ENCODE measurements around the gene MIGA1.
"Not testable (repeated sequence)": the region's sequence is repeated elsewhere in the genome, so short reads cannot be mapped to it uniquely, and the experiment has no call there.

The MIGA1 gene
- long read RNA-seq, donor 1, full-length matches to known transcripts, result 1 of 1 reads
- long read RNA-seq, donor 1, partial matches to known transcripts, result 0 of 1 reads
- long read RNA-seq, donor 1, other reads (novel, unspliced or antisense), result 0 of 1 reads
- long read RNA-seq, donor 2, full-length matches to known transcripts, result 4 of 4 reads
- long read RNA-seq, donor 2, partial matches to known transcripts, result 0 of 4 reads
- long read RNA-seq, donor 2, other reads (novel, unspliced or antisense), result 0 of 4 reads
- long read RNA-seq, donor 3, result 0 reads
- long read RNA-seq, donor 4, full-length matches to known transcripts, result 5 of 5 reads
- long read RNA-seq, donor 4, partial matches to known transcripts, result 0 of 5 reads
- long read RNA-seq, donor 4, other reads (novel, unspliced or antisense), result 0 of 5 reads
- long read RNA-seq, donor 5, partial matches to known transcripts, result 17 of 17 reads
- long read RNA-seq, donor 5, other reads (novel, unspliced or antisense), result 0 of 17 reads
- long read RNA-seq, donor 6, full-length matches to known transcripts, result 2 of 2 reads
- long read RNA-seq, donor 6, partial matches to known transcripts, result 0 of 2 reads
- long read RNA-seq, donor 6, other reads (novel, unspliced or antisense), result 0 of 2 reads
- long read RNA-seq, donor 7, full-length matches to known transcripts, result 3 of 3 reads
- long read RNA-seq, donor 7, partial matches to known transcripts, result 0 of 3 reads
- long read RNA-seq, donor 7, other reads (novel, unspliced or antisense), result 0 of 3 reads
- long read RNA-seq, donor 8, result 0 reads

GRCh38 chr1:77779529-77780281 is at the start of gene MIGA1:
Gene MIGA1, plus strand, starts transcription at chr1:77779649. Its CDS starts 3,604 bp downstream, at chr1:77783253.
- peak; percentile 79 for DNase-seq

- DNase-seq, result no peak
Observed at GRCh38 chr1:77732090-77732489, 47.4 kb upstream of the MIGA1 start.

- no peak for DNase-seq
Observed at GRCh38 chr1:77739235-77739634, 40.2 kb upstream of the MIGA1 start.

GRCh38 chr1:77741316-77741715 is 38.1 kb upstream of the MIGA1 start:
- DNase-seq, result no peak

GRCh38 chr1:77742011-77742555 is 37.4 kb upstream of the MIGA1 start:
- no peak for DNase-seq

- DNase-seq, result no peak
Observed at GRCh38 chr1:77744576-77744975, 34.9 kb upstream of the MIGA1 start.

GRCh38 chr1:77749489-77749888 is 30.0 kb upstream of the MIGA1 start:
- not testable (repeated sequence) for DNase-seq

- DNase-seq, result no peak
Observed at GRCh38 chr1:77756052-77756754, 23.2 kb upstream of the MIGA1 start.

- DNase-seq, result no peak
Observed at GRCh38 chr1:77757066-77757584, 22.3 kb upstream of the MIGA1 start.

GRCh38 chr1:77757603-77758002 is 21.8 kb upstream of the MIGA1 start:
- no peak for DNase-seq

GRCh38 chr1:77759071-77760028 is 20.1 kb upstream of the MIGA1 start, which contains the start of gene USP33:
Gene USP33, minus strand, starts transcription at chr1:77759852. Its CDS starts 18,155 bp downstream, at chr1:77741697.
- peak; percentile 90 for DNase-seq

- DNase-seq, result no peak
Observed at GRCh38 chr1:77762072-77762476, 17.4 kb upstream of the MIGA1 start.

GRCh38 chr1:77768006-77768405 is 11.4 kb upstream of the MIGA1 start:
- DNase-seq, result no peak

GRCh38 chr1:77776007-77776700 is 3.3 kb upstream of the MIGA1 start:
- DNase-seq, result no peak

GRCh38 chr1:77781683-77782082 is 2.2 kb downstream of the MIGA1 start:
- no peak for DNase-seq

- DNase-seq, result no peak
Observed at GRCh38 chr1:77783141-77783540, 3.7 kb downstream of the MIGA1 start.

GRCh38 chr1:77786093-77786741 is 6.8 kb downstream of the MIGA1 start:
- not testable (repeated sequence) for DNase-seq

- DNase-seq, result no peak
Observed at GRCh38 chr1:77794550-77794949, 15.1 kb downstream of the MIGA1 start.
